Mucosa of gallbladder (tissue), 1 donor: ENCODE data around the gene PIEZO2. TPM values are rescaled to one million over a fixed set of nuclear protein-coding genes. Genes with fewer than 3 reads are reported as not detected.
"Not testable (repeated sequence)": the region's sequence is repeated elsewhere in the genome, so short reads cannot be mapped to it uniquely, and the experiment has no call there.

ENCODE experiments used
- DNase-seq: peaks from one replicate; pipeline ENCODE4 v3.0.0-alpha.2; 2020; ENCODE audit warnings: low spot score
- total RNA-seq: library from RNA; stranded (reverse); gene quantifications from one replicate; pipeline ENCODE4 v1.2.1, GENCODE V29; 2021
- donor health status: DM: no; HTN: no; CAD: no.

PIEZO2 gene
- total RNA-seq, 1 donor from 2014 or later = 1.5 TPM

DNA sequence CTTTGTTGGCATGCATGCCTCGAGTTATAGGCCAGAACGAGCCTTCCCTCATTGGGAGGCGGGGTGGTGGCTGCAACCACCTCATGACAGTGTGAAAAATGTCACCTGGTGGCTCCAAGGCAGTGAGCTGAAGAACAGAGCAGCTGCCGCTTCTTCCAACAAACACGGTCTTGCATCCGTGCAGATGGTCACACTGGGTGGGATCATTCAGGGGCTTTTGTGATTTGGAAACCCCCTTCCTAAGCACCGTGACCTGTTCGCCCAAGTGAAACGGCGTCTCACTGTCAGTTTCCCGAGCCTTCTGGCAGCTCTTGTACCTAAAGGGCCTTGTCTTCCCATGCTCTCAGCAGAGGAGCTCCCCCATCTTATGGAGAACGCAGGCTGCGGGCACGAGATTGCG, 463.9 kb downstream of the PIEZO2 start:
- no peak for DNase-seq

DNA sequence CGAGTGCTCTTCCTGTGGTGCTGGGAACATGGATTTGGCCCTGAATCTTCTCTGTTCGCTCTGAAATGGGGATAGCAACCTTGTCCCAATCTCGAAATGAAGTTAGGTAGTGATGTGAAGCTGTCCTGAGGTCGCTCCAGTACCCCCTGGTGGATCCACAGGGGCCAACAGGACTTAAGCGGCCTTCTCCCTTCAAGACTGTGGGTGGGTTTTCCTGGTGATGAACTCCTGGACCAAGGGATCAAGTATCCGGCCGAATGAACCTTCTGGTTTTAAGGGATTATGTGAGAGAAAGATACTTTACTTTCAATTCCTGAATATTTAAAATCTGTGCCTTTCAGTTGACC, 467.0 kb downstream of the PIEZO2 start:
- DNase-seq = no peak

DNA sequence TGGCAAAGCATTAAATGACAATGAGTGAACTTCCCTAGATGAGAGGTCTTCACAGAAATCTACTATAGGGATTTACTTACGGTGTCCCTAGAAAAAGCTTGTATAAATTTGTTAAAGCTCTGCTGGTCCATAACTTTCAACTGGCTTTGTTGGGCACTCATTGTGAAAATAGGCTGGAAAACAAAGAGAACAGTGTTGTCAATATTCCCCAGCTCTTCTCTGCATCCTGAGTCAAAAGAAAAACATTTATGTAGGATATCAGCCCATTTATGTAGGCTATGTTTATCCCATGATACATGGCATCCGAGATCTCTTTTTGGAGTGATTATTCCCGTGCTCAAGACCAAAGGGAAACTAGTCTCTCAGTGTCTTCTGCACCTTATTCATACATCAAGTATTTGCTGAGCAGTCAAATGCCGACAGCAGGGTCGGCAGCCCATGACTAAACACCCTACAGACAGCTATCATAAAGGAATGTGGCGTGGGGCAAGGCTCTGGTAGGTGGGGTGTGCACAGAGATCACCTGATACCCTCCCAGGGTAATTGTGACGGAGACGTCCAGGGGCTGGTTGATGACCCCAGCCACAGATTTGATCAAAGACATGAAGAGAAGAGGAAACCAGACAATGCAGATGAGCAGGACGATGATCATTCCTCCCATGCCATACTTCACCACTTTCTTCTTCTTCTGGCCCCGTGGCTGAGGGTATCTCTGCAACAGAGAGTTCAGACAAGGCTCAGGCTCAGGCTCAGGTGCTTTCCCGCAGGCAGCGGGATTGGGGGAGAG, 467.6 kb downstream of the PIEZO2 start:
- no peak for DNase-seq

DNA sequence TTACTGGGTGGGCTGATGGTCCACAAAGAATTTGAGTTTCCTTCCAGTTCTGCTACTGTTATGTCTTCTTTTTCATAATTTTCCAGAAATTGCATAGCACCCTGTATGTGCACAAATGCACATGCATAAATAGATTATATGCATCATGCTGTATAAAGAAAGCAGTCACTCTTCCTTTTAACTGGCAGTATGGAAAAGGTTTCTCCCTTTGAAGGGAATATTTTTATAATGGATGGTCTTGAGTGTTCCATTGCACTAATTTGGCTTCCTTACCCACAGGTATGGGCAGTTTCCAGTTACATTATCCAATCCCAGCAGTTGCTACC, 469.1 kb downstream of the PIEZO2 start:
- DNase-seq = no peak

DNA sequence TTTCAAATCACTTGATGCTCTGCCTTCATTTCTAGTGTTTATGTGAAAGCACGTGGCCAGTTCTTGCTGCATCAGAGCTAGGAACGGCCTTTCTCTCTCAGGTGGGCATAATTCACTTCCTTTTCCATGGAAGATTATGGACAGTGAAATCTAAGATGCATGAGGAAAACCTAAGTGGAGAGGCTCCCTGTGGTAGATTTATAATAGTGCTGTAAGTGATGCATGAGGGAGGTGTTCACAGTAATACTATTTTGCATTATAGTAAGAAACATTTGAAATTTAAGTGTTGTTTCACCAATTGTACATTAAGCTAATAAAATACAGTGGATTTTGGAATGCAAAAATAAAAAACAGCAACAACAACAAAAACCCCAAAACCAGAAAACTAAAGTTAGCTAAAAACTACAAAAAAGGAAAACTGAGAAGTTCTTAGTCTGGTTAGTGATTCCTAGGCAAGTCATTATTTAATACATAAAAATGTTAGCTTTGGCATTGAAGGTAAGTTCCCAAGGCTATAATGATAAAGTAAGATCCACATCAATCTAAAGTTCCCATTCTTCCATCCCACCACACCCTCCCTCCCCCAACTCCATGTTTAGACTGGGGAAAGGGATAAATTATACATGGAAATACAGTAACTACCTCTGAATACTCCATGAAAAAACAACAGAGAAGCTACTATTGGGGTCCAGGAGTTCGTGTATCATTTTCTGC, 469.7 kb downstream of the PIEZO2 start:
- no peak for DNase-seq

DNA sequence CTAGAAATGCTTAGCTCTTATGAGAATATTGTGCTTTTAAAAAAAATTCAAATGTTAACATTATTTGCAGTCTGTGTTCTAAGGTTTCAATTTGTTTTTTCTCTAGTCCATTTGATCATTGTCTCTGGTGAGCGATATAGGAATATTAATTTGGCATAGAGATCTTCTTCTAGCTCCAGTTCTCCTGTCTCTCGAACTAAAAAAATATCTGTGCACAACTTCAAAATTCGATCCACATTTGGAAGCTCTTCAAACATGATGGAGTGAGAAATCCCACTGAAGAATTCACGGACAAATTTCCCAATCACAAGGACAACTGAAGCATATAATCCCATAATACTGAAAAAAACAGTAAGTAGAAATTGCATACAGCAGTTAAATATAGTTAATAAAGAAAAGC, 477.9 kb downstream of the PIEZO2 start:
- no peak for DNase-seq

DNA sequence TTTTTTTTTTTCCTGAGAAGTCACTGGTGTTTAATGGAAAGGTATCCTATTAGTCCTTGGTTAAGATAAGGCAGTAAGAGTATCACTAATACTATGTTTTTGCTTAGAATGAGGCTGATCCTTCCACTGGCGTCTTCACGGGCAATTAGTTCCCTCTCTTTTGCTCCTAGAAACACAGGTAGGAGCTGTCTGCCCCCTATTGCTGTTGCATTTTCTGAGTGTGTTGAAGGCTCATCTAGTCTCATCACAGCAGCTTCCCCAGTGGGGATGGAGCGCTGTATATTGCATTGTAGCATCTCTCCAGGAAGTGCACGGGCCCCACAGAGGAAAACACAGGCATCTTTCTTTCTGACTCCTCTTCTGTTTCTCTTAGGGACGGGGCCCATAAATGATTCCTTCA, 478.5 kb downstream of the PIEZO2 start:
- no peak for DNase-seq

DNA sequence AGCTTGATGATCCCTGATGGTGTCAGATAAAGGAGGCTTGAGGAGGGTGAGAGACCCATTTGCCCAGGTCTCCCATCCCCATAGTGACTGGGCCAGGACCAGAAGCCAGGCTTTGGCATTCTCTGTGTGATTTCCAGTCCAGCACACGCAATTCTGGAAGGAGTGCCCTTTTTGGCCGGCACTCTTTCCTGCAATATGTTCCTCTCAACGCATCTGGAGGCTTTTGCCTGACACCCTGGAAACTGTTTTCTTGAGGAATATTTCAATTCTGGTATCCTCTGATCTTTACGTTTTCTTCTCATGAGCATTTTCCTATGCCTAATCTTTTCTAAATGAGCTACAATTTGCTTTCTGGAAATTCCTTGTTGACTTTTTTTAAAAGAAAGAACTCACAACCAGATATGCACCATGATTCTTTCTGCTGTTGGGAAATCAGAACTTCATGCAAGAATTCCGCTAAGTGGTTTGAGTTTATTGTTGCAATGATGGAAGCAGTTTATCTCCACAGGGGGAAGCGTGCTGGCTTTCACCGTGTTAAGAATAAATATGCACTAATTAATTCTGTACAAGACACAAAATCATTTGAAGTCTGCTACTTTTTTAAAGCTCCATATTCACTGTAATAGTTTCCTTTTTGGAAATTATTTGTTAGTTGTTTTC, 479.8 kb downstream of the PIEZO2 start:
- no peak for DNase-seq

DNA sequence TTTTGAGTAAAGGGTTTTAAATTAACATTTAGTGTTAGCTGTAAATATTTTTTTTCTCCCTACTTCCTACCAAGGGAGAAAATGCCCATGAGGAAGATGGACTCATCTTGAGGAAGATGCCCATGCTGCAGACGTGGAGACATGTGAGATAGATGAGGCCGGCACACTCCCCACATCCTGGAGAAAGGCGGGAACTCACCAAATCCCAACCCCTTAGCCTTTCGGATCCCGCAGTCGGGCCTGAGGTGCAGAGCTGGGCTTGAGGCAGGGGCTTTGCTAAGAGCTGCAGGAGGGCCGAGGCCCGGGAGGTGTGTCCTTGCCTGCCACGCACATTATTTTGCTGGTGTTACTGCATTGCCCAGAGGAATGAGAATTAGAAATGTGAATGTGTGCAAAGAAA, 485.6 kb downstream of the PIEZO2 start:
- no peak for DNase-seq

DNA sequence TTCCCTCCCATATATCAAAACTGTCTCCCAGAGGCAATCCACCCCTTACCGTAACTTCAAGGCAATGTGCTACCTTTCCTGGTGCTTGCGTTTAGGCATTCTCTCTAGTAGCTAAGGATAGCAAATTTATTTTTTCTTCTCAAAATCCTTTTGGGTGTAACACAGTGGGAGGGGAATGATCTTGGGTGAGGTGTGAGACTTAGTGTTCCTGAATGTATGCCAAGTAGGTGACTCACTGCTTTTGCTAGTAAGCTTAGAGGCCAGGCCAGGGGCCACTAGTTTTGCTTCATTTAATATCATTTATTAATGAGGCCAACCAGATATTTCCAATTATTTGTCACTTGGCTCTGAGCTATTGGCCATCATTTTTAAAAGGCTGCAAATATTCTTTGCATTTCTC, 488.1 kb downstream of the PIEZO2 start:
- DNase-seq = no peak

DNA sequence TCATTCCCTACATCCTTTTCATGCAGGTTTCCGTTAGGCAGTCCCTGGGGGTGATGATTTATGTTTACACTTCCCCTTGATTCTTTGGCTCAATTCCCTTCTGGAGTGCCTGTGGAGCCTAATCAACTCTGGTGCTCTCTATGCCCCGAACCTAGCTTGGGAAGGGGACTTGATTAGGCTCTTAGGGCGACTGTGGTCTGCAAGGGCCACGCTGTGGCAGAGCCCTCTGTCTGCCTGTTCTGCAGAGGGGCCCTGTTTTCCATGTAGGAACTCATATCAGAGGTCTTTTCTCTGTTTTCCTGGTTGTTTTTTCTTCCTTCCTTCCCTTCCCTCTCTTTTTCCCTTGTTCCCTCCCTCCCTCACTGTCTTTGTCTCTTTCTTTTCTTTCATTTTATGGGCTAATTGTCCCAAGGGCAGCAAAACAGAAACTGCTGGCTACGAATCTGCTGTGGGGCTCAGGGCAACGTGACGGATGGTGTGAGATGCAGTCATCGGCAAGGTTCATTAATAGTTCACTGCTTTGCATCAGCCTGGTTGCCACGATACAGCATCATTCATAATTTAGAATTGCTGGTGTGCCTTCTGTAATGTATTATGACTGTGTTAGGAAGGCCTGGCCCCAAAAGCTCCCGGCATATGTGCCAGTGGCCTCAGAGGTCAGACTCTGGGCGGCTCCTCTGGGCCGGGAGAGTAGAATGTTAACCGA, 489.0 kb downstream of the PIEZO2 start:
- DNase-seq = no peak

DNA sequence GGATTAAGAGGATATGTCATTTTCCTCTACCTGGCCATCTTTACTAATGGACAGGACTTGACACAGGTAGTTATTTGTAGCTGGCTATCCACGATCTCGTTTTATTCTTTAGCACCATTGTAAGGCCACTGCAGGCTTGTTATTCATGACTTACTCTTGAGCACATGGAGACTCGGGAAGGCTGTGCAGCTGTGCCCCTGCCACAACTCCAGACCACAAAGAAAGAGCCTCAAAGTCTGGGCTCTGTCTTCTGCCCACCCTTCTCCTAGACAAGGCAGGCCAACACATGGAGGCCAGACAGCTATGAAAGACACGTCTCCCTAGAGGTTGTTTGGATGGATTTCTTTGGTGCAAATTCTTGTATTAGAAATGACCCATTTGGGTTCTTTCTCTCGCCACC, 489.8 kb downstream of the PIEZO2 start:
- no peak for DNase-seq

DNA sequence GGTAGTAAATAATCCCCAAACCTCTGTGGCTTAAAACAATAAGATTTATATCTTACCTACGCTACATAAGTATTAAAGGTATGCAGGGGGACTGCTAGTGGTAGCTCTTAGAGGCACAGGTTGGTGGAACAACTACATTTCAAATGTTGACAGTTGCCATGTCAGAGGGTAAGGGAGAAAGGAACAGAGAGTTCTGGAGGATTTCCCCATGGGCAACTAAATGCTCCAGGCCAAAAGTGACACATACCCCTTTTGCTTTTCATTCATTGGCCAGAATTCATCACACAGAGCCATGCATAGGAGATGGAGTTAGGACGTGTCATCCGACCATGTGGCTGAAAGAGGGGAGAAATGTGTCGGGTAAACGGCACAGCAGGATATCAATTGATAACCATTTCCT, 490.4 kb downstream of the PIEZO2 start:
- no peak for DNase-seq

DNA sequence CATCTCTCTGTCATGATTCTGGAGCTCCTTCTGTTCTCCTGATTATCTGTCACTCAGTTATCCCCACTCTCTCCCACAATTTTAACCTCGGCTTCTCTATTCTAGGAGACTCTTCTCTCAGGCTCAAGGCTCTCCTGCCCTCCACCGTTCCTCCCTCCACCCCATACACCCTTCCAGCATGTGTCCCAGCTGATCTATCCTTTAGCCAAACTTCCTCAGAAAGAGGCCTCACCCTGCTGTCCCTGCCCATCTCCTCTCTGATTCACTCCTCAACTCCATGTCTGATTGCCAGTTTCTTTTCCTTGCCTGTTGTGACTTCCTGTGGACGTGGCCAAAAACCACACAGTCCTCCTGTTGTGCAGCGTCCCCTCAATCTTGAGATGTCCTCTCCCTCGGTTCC, 505.4 kb downstream of the PIEZO2 start:
- not testable (repeated sequence) for DNase-seq

DNA sequence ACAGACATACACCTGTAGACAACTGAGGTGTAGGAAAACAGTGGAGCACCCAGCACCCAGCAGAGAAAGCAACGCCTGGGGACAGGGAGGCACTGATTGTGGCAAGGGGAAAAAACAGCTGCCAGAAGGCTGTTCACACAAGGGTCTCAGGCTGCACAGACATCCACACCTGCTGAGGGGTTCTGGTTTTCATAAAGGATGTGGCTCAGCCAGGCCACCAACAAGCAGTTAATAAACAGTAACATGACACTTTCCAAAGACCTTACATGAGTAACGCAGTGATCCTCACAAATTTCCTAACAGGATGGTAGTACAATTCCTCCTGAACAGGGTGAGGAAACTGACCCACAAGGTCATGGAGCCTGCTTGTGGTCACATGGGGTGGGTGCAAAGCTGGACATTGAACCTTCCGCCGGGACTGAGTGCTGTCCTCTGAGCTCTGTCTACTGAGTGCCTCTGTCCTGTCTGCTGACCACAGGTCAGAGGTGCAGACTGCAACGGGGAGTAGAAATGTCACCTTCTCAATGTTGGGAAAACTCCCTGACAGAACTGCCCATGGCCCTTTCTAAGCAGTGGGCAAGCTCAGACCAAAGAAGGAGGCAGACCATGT, 506.3 kb downstream of the PIEZO2 start:
- DNase-seq = not testable (repeated sequence)

DNA sequence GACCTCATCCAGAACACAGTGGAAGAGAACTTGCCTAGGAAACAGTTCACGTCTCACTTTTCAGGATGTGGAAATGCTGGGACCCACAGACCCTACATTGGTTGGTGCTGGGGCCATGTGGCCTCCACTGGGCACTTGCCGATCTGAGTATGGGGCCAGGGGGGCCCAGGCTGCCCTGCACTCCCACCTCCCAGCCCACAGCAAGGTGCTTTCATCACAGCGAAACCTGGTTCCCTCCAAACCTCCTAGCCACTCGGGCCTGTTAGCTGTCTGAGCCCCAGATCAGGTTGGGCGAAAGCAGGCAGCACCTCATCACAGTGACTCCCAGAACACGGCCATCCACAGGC, 510.9 kb downstream of the PIEZO2 start:
- not testable (repeated sequence) for DNase-seq

DNA sequence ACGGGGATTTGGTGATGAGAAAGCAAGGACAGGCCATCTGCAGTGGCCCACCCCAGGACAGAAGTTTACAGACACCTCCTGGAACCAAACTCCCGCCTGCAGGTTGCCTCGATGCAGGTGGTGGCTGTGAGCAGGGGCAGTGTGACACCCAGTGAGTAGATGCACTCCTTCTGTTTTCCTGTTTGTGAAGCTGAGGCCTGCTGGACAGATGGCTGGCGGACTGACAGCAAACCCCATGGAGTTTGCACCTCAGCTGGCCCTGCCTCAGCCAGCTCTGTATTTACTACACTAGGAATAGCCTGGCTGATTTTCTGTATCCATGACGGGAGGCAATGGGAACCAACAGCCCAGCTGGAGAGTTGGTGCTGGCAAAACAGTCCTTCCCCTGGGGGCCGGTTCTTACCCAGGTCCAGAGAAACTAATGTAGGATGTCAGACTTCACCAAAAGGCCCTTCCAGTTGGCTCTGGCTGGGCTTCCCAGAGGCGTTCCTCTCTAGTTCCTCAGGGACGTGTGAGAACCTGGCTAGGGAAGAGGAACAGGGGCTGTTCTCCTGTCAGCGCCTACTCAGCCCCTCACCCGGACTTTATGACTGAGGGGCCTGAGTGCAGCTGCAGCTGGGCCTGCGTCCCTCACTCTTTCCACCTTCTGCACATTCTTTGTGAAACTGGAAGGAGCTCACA, 511.4 kb downstream of the PIEZO2 start:
- not testable (repeated sequence) for DNase-seq

DNA sequence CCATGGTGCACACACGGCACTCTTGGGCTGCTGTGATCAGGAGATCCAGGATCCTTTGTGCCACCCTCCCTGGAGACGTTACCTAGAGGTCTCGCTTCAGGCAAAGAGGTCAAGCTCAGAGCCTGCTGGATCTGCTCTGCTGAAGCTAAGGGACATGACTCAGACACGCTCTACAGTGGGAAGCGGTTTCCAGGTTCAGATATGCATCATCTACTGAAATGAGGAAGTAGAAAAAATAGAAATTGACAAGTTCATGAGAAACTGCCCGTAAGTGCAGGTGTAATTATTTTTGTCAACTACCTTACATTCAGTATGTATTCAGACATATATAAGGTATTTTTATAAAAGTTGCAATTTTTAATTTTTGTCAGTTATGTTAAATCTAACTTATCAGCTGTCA, 520.3 kb downstream of the PIEZO2 start:
- DNase-seq = not testable (repeated sequence)

DNA sequence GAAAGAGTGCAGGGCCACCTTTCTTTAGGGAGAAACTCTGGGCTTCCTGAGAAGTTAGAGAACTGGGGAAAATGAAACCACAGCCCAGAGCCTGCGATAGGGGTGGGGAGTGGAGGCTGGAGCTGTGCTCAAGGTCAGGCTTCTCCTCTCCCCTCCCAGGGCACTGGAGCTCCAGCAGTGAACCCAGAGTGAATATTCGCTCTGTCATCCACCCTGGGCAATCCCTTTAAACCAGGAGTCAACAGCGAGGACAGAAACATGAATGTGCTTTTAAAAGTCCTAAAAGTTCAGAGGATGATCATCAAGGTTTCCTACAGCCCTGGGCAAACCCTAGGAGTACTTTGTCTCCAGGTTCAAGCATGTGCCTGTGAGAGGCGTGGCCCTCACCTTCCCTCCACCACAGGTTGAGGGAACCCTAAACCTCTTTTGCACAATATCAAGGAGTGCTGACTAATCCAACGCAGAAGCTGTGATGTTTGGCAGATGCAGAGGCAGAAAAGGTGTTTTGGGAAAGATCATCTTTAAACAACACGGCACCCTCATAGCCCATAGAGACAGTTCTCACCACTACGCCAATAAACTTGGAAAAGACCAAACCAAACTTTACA, 522.7 kb downstream of the PIEZO2 start:
- DNase-seq = not testable (repeated sequence)

DNA sequence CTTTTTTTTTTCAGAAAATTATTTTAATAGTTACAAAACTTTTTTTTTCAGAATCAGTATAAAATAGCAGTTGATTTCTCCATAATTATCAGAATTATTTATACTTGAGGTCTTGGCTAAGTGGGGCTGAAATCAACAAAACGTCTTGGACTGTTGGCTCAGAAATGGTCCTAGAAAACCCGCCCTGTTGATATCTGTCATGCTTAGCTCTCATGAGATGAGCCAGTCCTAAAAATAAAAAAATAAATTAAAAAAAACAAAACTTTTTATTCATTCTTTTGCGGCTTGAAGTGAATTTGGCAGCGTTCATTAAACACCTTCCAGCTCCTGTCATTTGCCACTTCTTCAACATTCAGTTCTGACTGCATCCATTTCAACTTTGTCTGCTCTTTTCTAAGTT, 525.8 kb downstream of the PIEZO2 start:
- DNase-seq = not testable (repeated sequence)

DNA sequence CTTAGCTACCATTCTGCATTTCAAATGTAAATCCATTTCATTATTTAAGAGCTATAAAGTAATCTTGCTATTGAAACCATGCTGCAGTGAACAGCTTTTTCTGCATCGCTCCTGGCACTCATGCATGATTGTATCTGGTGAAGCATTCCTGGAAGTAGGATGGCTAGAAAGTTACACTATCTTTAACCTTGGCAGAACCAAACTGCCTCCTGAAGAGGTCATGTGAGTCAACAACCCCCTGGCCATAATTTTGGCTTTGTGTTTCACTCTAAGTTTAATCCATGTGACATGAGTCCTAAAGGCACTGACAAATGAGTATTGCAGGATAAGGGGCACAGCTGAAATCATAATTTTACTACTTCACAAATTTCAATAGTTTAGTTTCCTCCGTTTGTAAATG, 526.4 kb downstream of the PIEZO2 start:
- not testable (repeated sequence) for DNase-seq
